ENCODE measurements around the gene KCND1. TPM values are rescaled to one million over a fixed set of nuclear protein-coding genes. Genes with fewer than 3 reads are reported as not detected.
A peak's percentile ranks its signal among the peaks of the same experiment; 100 is the strongest.

Gene KCND1
- total RNA-seq, 3 donors from 2014 or later (not counting 1 experiment from before 2014, with no cell fraction given): 2.7 to 3.6 (median 3.0) TPM

GRCh38 chrX:48935301-48935670 is 36.4 kb downstream of the KCND1 start:
- Histone ChIP-seq H3K4me1 (ENCODE audit: control insufficient read depth, insufficient read depth, low read length) (peaks cover 65% of the 10 kb centered on the region), H3K27ac (ENCODE audit: low read length) (peak overlapping the region; percentile 53), H3K36me3 (ENCODE audit: control insufficient read depth, insufficient read depth, low read length) (peaks cover 22% of the 10 kb centered on the region), H3K9me3 (ENCODE audit: control insufficient read depth, insufficient read depth, low read length) (no peaks in the 10 kb centered on the region), H3K4me3 (ENCODE audit: low read length) (no peak overlapping the region), H3K27me3 (ENCODE audit: control insufficient read depth, insufficient read depth, low read length) (no peaks in the 10 kb centered on the region)
- TF ChIP-seq CTCF (IDR thresholded peaks at IDR 0.05): no peak
- peak overlapping the region; percentile 95 to 97 for H3K27ac Mint-ChIP-seq
- WGBS (ENCODE audit: insufficient coverage): 100% methylated on average over 1 of the region's 1 CpG
- intact Hi-C loops (cut with micrococcal nuclease): loop anchor here (10.0 kb wide), 1 partner anchor 220 kb away; no protein-coding TSS in a partner anchor
- H3K9me3 Mint-ChIP-seq: no peaks in the 10 kb centered on the region
- H3K4me3 Mint-ChIP-seq: peak overlapping the region; percentile 55
- ATAC-seq (no peak), DNase-seq (no peak)
- H3K4me1 Mint-ChIP-seq: peaks cover 44 to 62% of the 10 kb centered on the region in 2 donors
- H3K36me3 Mint-ChIP-seq: peaks cover 7% of the 10 kb centered on the region
- H3K27me3 Mint-ChIP-seq (ENCODE audit: low read depth in 2 of 2): no peaks in the 10 kb centered on the region

GRCh38 chrX:48934581-48935300 is 36.9 kb downstream of the KCND1 start:
- H3K4me3 Mint-ChIP-seq: peak overlapping the region; percentile 55
- H3K27ac Mint-ChIP-seq: peak overlapping the region; percentile 95 to 97
- Histone ChIP-seq H3K27me3 (ENCODE audit: control insufficient read depth, insufficient read depth, low read length) (no peaks in the 10 kb centered on the region), H3K4me1 (ENCODE audit: control insufficient read depth, insufficient read depth, low read length) (peaks cover 60% of the 10 kb centered on the region), H3K36me3 (ENCODE audit: control insufficient read depth, insufficient read depth, low read length) (peaks cover 25% of the 10 kb centered on the region), H3K4me3 (ENCODE audit: low read length) (no peak overlapping the region), H3K9me3 (ENCODE audit: control insufficient read depth, insufficient read depth, low read length) (no peaks in the 10 kb centered on the region), H3K27ac (ENCODE audit: low read length) (peak overlapping the region; percentile 53)
- ATAC-seq (no peak), DNase-seq (peak in 1 of 2 donors; percentile 78)
- H3K4me1 Mint-ChIP-seq: peaks cover 39 to 56% of the 10 kb centered on the region in 2 donors
- intact Hi-C loops (cut with micrococcal nuclease): loop anchor here (10.0 kb wide), 1 partner anchor 220 kb away; no protein-coding TSS in a partner anchor
- no peaks in the 10 kb centered on the region for H3K9me3 Mint-ChIP-seq
- 52% methylated on average over 3 of the region's 7 CpGs for WGBS (ENCODE audit: insufficient coverage)
- H3K36me3 Mint-ChIP-seq: peaks cover 7% of the 10 kb centered on the region
- no peaks in the 10 kb centered on the region for H3K27me3 Mint-ChIP-seq (ENCODE audit: low read depth in 2 of 2)
- no peak for TF ChIP-seq CTCF (IDR thresholded peaks at IDR 0.05)

- Histone ChIP-seq H3K36me3 (ENCODE audit: control insufficient read depth, insufficient read depth, low read length) (peaks cover 25% of the 10 kb centered on the region), H3K4me1 (ENCODE audit: control insufficient read depth, insufficient read depth, low read length) (peaks cover 50% of the 10 kb centered on the region), H3K27me3 (ENCODE audit: control insufficient read depth, insufficient read depth, low read length) (no peaks in the 10 kb centered on the region), H3K4me3 (ENCODE audit: low read length) (no peak overlapping the region), H3K9me3 (ENCODE audit: control insufficient read depth, insufficient read depth, low read length) (no peaks in the 10 kb centered on the region), H3K27ac (ENCODE audit: low read length) (peak overlapping the region; percentile 53)
- DNase-seq (no peak), ATAC-seq (no peak)
- H3K27me3 Mint-ChIP-seq (ENCODE audit: low read depth in 2 of 2): no peaks in the 10 kb centered on the region
- peaks cover 7% of the 10 kb centered on the region for H3K36me3 Mint-ChIP-seq
- peak overlapping the region in 1 of 2 donors; percentile 54 for H3K27ac Mint-ChIP-seq
- H3K4me1 Mint-ChIP-seq: peaks cover 29 to 46% of the 10 kb centered on the region in 2 donors
- 100% methylated on average over 1 of the region's 2 CpGs for WGBS (ENCODE audit: insufficient coverage)
- no peak for TF ChIP-seq CTCF (IDR thresholded peaks at IDR 0.05)
- intact Hi-C loops (cut with micrococcal nuclease): loop anchor here (10.0 kb wide), 1 partner anchor 219 kb away; no protein-coding TSS in a partner anchor
- H3K9me3 Mint-ChIP-seq: no peaks in the 10 kb centered on the region
- no peak overlapping the region for H3K4me3 Mint-ChIP-seq
Measured at GRCh38 chrX:48933757-48934156, 37.9 kb downstream of the KCND1 start.

Measured in natural killer cell (primary cell).